ENCODE data around the gene PUS3.

PUS3 gene

DNA sequence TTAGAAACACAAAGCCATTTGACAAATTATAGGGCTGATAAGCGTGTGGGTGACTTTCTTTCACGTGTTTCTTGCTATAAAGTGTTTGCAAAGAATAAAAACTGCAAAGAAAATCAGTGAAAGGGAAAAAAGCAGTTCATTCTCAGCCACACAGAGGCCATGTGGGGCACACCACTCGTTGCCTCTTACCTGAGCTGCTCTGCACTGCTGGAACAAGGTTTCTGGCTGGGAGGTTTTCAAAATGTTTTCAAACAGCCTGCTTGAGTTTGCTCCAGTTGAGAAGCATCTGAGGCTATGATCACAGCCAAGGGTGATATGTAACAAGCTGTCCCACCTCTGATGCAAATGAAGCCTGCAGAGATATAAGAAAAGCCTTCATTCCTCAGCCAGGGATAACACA, 28.1 kb upstream of the PUS3 start:
- H3K9me3 ChIP-seq (ENCODE audit: insufficient read depth, low read length), result no peaks in the 10 kb centered on the region
- no peaks in the 10 kb centered on the region for H3K4me1 ChIP-seq (ENCODE audit: insufficient read depth, insufficient read length)
- no peak for DNase-seq (ENCODE audit: low read depth, low spot score)
- H3K36me3 ChIP-seq (ENCODE audit: insufficient read depth, insufficient read length, low read length), result no peaks in the 10 kb centered on the region
- no peaks in the 10 kb centered on the region for H3K27me3 ChIP-seq (ENCODE audit: insufficient read depth, insufficient read length)
- no peak for TF ChIP-seq ZNF274 (IDR thresholded peaks at IDR 0.05; ENCODE audit: low read depth, low read length)
- TF ChIP-seq SUZ12 (IDR thresholded peaks at IDR 0.05; ENCODE audit: extremely low read depth, insufficient read depth, insufficient read length), result no peak
- no peak for TF ChIP-seq YY1 (IDR thresholded peaks at IDR 0.05; ENCODE audit: insufficient read depth, insufficient read length)
- H3K9ac ChIP-seq (ENCODE audit: insufficient read length, low read depth), result no peak overlapping the region
- no peak overlapping the region for H3K4me3 ChIP-seq (ENCODE audit: insufficient read length, low read depth)

DNA sequence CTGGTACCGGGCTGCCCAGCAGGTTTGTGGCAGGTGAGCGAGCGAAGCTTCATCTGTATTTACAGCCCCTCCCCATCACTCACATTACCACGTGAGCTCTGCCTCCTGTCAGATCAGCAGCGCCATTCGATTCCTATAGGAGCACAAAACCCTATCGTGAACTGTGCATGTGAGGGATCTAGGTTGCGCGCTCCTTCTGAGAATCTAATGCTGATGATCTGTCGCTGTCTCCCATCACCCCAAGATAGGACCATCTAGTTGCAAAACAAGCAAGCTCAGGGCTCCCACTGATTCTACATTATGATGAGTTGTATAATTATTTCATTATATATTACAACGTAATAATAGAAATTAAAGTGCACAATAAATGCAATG, 27.1 kb upstream of the PUS3 start:
- Histone ChIP-seq H3K4me3 (ENCODE audit: insufficient read length, low read depth) (no peak overlapping the region), H3K36me3 (ENCODE audit: insufficient read depth, insufficient read length, low read length) (no peaks in the 10 kb centered on the region), H3K9ac (ENCODE audit: insufficient read length, low read depth) (no peak overlapping the region), H3K9me3 (ENCODE audit: insufficient read depth, low read length) (no peaks in the 10 kb centered on the region), H3K27me3 (ENCODE audit: insufficient read depth, insufficient read length) (no peaks in the 10 kb centered on the region), H3K4me1 (ENCODE audit: insufficient read depth, insufficient read length) (peaks cover 2% of the 10 kb centered on the region)
- DNase-seq (ENCODE audit: low read depth, low spot score), result no peak
- TF ChIP-seq SUZ12 (IDR thresholded peaks at IDR 0.05; ENCODE audit: extremely low read depth, insufficient read depth, insufficient read length) (no peak), ZNF274 (IDR thresholded peaks at IDR 0.05; ENCODE audit: low read depth, low read length) (no peak), YY1 (IDR thresholded peaks at IDR 0.05; ENCODE audit: insufficient read depth, insufficient read length) (no peak)

DNA sequence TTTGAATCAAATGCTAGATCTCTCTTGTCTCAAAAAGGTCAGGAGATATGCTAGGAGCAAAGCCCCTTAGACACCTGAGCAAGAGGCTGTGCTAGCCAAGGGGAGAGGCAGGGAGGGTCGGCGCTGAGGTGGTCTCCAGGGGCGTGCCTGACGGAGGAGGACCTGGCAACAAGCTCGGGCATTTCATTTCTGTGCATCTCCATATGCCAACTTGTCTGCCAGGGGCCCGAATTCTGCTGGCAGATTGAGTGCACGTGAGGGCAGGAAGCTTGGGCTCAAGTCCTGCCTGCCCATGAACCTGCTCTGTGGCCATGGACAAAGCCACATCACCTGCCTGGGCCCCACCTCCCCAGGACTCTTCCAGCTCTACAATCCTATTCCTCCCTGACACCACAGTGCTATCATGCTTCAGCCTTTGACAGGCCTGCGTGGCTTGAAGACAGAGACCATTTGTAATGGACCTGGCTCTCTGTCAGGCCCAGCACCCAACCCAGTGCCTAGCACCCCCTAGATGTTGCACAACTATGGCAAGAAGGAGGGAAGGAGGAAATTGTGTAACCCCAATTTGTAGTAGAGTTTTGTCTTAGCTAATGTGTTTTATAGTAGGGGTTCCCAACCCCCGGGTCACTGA, 26.6 kb upstream of the PUS3 start:
- DNase-seq (ENCODE audit: low read depth, low spot score), result no peak
- TF ChIP-seq YY1 (IDR thresholded peaks at IDR 0.05; ENCODE audit: insufficient read depth, insufficient read length), result no peak
- no peak for TF ChIP-seq ZNF274 (IDR thresholded peaks at IDR 0.05; ENCODE audit: low read depth, low read length)
- TF ChIP-seq SUZ12 (IDR thresholded peaks at IDR 0.05; ENCODE audit: extremely low read depth, insufficient read depth, insufficient read length), result no peak
- peaks cover 3% of the 10 kb centered on the region for H3K4me1 ChIP-seq (ENCODE audit: insufficient read depth, insufficient read length)
- no peaks in the 10 kb centered on the region for H3K27me3 ChIP-seq (ENCODE audit: insufficient read depth, insufficient read length)
- H3K4me3 ChIP-seq (ENCODE audit: insufficient read length, low read depth), result no peak overlapping the region
- H3K9ac ChIP-seq (ENCODE audit: insufficient read length, low read depth), result no peak overlapping the region
- H3K9me3 ChIP-seq (ENCODE audit: insufficient read depth, low read length), result no peaks in the 10 kb centered on the region
- no peaks in the 10 kb centered on the region for H3K36me3 ChIP-seq (ENCODE audit: insufficient read depth, insufficient read length, low read length)

DNA sequence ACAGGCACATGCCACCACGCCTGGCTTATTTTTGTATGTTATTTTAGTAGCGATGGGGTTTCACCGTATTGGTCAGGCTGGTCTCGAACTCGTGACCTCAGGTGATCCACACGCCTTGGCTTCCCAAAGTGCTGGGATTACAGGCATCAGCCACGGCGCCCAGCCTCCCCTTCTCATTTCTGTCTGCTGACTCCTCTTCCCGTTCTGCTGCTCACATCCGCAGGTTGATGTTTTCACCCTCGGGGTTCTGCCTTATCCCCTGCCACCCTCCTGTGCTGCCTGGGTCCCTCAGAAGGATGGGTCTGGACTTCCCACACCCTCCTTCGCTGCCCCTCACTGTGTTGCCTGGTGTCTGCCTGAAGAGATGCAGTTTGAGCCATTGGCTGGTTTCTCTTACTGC, 23.7 kb upstream of the PUS3 start:
- Histone ChIP-seq H3K36me3 (ENCODE audit: insufficient read depth, insufficient read length, low read length) (no peaks in the 10 kb centered on the region), H3K27me3 (ENCODE audit: insufficient read depth, insufficient read length) (no peaks in the 10 kb centered on the region), H3K9ac (ENCODE audit: insufficient read length, low read depth) (no peak overlapping the region), H3K9me3 (ENCODE audit: insufficient read depth, low read length) (no peaks in the 10 kb centered on the region), H3K4me3 (ENCODE audit: insufficient read length, low read depth) (no peak overlapping the region), H3K4me1 (ENCODE audit: insufficient read depth, insufficient read length) (peaks cover 4% of the 10 kb centered on the region)
- TF ChIP-seq YY1 (IDR thresholded peaks at IDR 0.05; ENCODE audit: insufficient read depth, insufficient read length) (no peak), SUZ12 (IDR thresholded peaks at IDR 0.05; ENCODE audit: extremely low read depth, insufficient read depth, insufficient read length) (no peak), ZNF274 (IDR thresholded peaks at IDR 0.05; ENCODE audit: low read depth, low read length) (no peak)
- DNase-seq (ENCODE audit: low read depth, low spot score), result no peak

DNA sequence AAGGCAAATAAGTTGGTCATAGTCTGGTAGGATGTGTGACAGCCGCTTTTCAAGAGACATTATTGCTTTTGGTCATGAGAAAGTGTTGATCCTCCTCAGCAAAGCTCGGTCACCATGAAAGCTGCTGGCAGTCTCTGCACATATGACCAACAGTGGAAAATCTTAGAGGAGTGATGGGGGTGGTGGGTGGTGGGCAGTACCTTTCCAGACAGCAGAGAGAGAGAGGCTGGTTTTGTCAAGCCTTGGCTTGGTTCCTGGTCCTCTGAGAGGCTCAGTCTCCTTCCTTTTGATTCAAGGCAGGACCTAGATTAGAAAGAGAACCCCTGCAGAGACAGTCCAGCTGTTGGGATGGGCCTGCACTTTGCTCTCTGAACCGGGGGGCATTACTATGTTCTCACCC, 22.8 kb upstream of the PUS3 start:
- Histone ChIP-seq H3K4me1 (ENCODE audit: insufficient read depth, insufficient read length) (peaks cover 4% of the 10 kb centered on the region), H3K27me3 (ENCODE audit: insufficient read depth, insufficient read length) (no peaks in the 10 kb centered on the region), H3K36me3 (ENCODE audit: insufficient read depth, insufficient read length, low read length) (no peaks in the 10 kb centered on the region), H3K4me3 (ENCODE audit: insufficient read length, low read depth) (no peak overlapping the region), H3K9ac (ENCODE audit: insufficient read length, low read depth) (no peak overlapping the region), H3K9me3 (ENCODE audit: insufficient read depth, low read length) (no peaks in the 10 kb centered on the region)
- TF ChIP-seq YY1 (IDR thresholded peaks at IDR 0.05; ENCODE audit: insufficient read depth, insufficient read length), result no peak
- no peak for TF ChIP-seq ZNF274 (IDR thresholded peaks at IDR 0.05; ENCODE audit: low read depth, low read length)
- TF ChIP-seq SUZ12 (IDR thresholded peaks at IDR 0.05; ENCODE audit: extremely low read depth, insufficient read depth, insufficient read length), result no peak
- DNase-seq (ENCODE audit: low read depth, low spot score), result no peak

DNA sequence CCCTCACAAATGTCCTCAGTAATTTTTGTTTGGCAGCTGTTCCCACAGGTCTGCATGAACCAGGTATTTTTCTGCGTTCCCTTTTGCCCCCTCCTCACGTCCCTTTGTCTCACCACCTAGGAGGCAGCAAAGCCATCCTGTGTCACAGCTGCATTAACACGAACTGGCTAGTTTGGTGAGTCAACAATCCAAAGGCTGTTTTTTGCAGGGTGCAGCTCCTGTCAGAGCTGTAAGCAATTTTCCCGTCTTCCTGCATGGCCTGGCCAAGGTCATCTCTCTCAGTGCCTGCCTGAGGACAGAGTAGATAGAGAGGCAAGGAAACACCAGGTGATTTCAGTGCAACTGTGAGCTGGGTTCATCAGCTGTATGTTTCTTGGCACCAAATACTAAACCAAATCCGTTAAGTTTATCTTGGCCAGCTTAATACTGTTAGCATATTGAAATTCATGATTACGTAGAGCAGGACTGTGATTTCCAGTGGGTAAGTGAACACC, 22.3 kb upstream of the PUS3 start:
- H3K36me3 ChIP-seq (ENCODE audit: insufficient read depth, insufficient read length, low read length), result no peaks in the 10 kb centered on the region
- DNase-seq (ENCODE audit: low read depth, low spot score), result no peak
- no peak for TF ChIP-seq YY1 (IDR thresholded peaks at IDR 0.05; ENCODE audit: insufficient read depth, insufficient read length)
- TF ChIP-seq ZNF274 (IDR thresholded peaks at IDR 0.05; ENCODE audit: low read depth, low read length), result no peak
- TF ChIP-seq SUZ12 (IDR thresholded peaks at IDR 0.05; ENCODE audit: extremely low read depth, insufficient read depth, insufficient read length), result no peak
- peaks cover 4% of the 10 kb centered on the region for H3K4me1 ChIP-seq (ENCODE audit: insufficient read depth, insufficient read length)
- H3K4me3 ChIP-seq (ENCODE audit: insufficient read length, low read depth), result no peak overlapping the region
- no peak overlapping the region for H3K9ac ChIP-seq (ENCODE audit: insufficient read length, low read depth)
- H3K27me3 ChIP-seq (ENCODE audit: insufficient read depth, insufficient read length), result no peaks in the 10 kb centered on the region
- H3K9me3 ChIP-seq (ENCODE audit: insufficient read depth, low read length), result no peaks in the 10 kb centered on the region

DNA sequence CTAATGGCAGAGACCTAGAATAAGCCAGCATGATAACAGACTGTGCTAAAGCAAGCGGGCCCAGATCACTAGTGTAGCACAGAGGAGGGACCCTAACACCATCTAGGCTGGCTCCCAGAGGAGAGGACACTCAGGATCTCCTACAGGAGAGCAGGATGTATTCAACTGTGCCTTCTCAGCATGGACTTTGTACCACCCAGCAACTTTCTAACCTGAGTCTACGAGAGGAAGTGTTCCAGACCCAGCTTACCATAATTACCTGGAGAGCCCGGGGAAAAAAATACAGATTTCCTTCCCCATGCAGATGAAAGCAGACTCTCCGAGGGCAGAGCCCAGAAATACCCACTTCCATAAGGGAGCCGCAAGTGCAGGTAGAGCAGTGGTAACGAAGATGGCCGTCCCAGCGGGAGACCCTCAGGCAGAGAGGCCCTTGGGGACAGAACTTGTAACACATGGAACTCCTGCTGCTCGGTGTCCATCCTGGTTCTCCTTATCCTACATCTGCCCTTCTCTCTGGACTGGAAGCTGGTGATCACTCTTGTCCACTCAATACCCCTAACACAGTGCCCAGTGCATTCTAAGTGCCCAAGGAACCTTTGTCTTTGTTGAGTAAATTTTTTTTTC, 21.5 kb upstream of the PUS3 start:
- H3K4me1 ChIP-seq (ENCODE audit: insufficient read depth, insufficient read length), result peaks cover 4% of the 10 kb centered on the region
- peak overlapping the region; percentile 32 for H3K9ac ChIP-seq (ENCODE audit: insufficient read length, low read depth)
- H3K9me3 ChIP-seq (ENCODE audit: insufficient read depth, low read length), result no peaks in the 10 kb centered on the region
- no peak overlapping the region for H3K4me3 ChIP-seq (ENCODE audit: insufficient read length, low read depth)
- TF ChIP-seq ZNF274 (IDR thresholded peaks at IDR 0.05; ENCODE audit: low read depth, low read length) (no peak), SUZ12 (IDR thresholded peaks at IDR 0.05; ENCODE audit: extremely low read depth, insufficient read depth, insufficient read length) (no peak), YY1 (IDR thresholded peaks at IDR 0.05; ENCODE audit: insufficient read depth, insufficient read length) (no peak)
- DNase-seq (ENCODE audit: low read depth, low spot score), result no peak
- H3K27me3 ChIP-seq (ENCODE audit: insufficient read depth, insufficient read length), result no peaks in the 10 kb centered on the region
- no peaks in the 10 kb centered on the region for H3K36me3 ChIP-seq (ENCODE audit: insufficient read depth, insufficient read length, low read length)

Measured in NT2/D1 (cell line).